Large intestine (tissue), 3 donors: ENCODE measurements around the gene SAC3D1. TPM values are rescaled to one million over a fixed set of nuclear protein-coding genes. Genes with fewer than 3 reads are reported as not detected.
A peak's percentile ranks its signal among the peaks of the same experiment; 100 is the strongest.

Experiments
- DNase-seq, 2 donors: peaks; one replicate each; pipeline versions ENCODE4 v3.0.0 to v3.0.0-alpha.2; 2013
- H3K27ac ChIP-seq: one replicate; pipeline ENCODE4 v1.5.1; 2013; ENCODE audit warnings: low read length
- H3K27me3 ChIP-seq: 2 replicates; pipeline ENCODE4 v1.6.1; 2013; ENCODE audit warnings: low read length; ENCODE audit not compliant: control insufficient read depth, insufficient read depth
- H3K36me3 ChIP-seq: 2 replicates; pipeline ENCODE4 v1.6.1; 2013; ENCODE audit warnings: low read length; ENCODE audit not compliant: control insufficient read depth, insufficient read depth
- H3K4me1 ChIP-seq: one replicate; pipeline ENCODE4 v1.6.1; 2013; ENCODE audit warnings: low read length; ENCODE audit not compliant: control insufficient read depth, insufficient read depth
- H3K4me3 ChIP-seq: one replicate; pipeline ENCODE4 v1.5.1; 2013; ENCODE audit warnings: low read length
- H3K9me3 ChIP-seq: one replicate; pipeline ENCODE4 v1.6.1; 2013; ENCODE audit warnings: mild to moderate bottlenecking, low read depth, low read length, moderate library complexity; ENCODE audit not compliant: control insufficient read depth
- WGBS: methylation state at CpG from one replicate; pipeline ENCODE4 v1.1.5; 2013; ENCODE audit warnings: low lambda C conversion rate; ENCODE audit not compliant: insufficient coverage; 5-methylcytosine and 5-hydroxymethylcytosine counted together
- polyA plus RNA-seq: library from polyadenylated mRNA; unstranded; fragments of 120-200 nt; gene quantifications from one replicate; pipeline ENCODE4 v1.2.1, GENCODE V29; 2013

SAC3D1 gene
- polyA plus RNA-seq, 1 donor, result 8.9 TPM

GRCh38 chr11:65069217-65069616 lies 28.2 kb downstream of the SAC3D1 start:
- Histone ChIP-seq H3K4me3 (no peak overlapping the region), H3K27ac (peak overlapping the region; percentile 11), H3K27me3 (no peaks in the 10 kb centered on the region), H3K9me3 (no peaks in the 10 kb centered on the region), H3K36me3 (no peaks in the 10 kb centered on the region), H3K4me1 (peaks cover 25% of the 10 kb centered on the region)
- peak in 1 of 2 donors; percentile 60 for DNase-seq
- WGBS, result no CpG with 5 or more reads among the region's 9 CpGs

GRCh38 chr11:65071907-65072630 lies 31.1 kb downstream of the SAC3D1 start:
- no peaks in the 10 kb centered on the region for H3K27me3 ChIP-seq
- H3K9me3 ChIP-seq, result no peaks in the 10 kb centered on the region
- 100% methylated on average over 1 of the region's 4 CpGs for WGBS
- peaks cover 9% of the 10 kb centered on the region for H3K4me1 ChIP-seq
- H3K4me3 ChIP-seq, result no peak overlapping the region
- no peak for DNase-seq
- H3K36me3 ChIP-seq, result no peaks in the 10 kb centered on the region
- H3K27ac ChIP-seq, result no peak overlapping the region

- WGBS, result no CpG with 5 or more reads among the region's 1 CpG
- DNase-seq, result no peak
These were observed 31.6 kb downstream of the SAC3D1 start for GRCh38 chr11:65072631-65072966.

GRCh38 chr11:65077451-65077850 lies 36.4 kb downstream of the SAC3D1 start:
- no CpG with 5 or more reads among the region's 4 CpGs for WGBS
- DNase-seq, result no peak
- no peaks in the 10 kb centered on the region for H3K27me3 ChIP-seq
- no peak overlapping the region for H3K27ac ChIP-seq
- H3K36me3 ChIP-seq, result peaks cover 8% of the 10 kb centered on the region
- peaks cover 8% of the 10 kb centered on the region for H3K4me1 ChIP-seq
- no peaks in the 10 kb centered on the region for H3K9me3 ChIP-seq
- no peak overlapping the region for H3K4me3 ChIP-seq

More at GRCh38 chr11:65072631-65072966, 31.6 kb downstream of the SAC3D1 start:
- H3K4me1 ChIP-seq, result peaks cover 9% of the 10 kb centered on the region
- no peaks in the 10 kb centered on the region for H3K27me3 ChIP-seq
- no peaks in the 10 kb centered on the region for H3K36me3 ChIP-seq
- no peak overlapping the region for H3K4me3 ChIP-seq
- H3K27ac ChIP-seq, result no peak overlapping the region
- no peaks in the 10 kb centered on the region for H3K9me3 ChIP-seq

GRCh38 chr11:65078151-65078550 lies 37.1 kb downstream of the SAC3D1 start:
- Histone ChIP-seq H3K4me3 (no peak overlapping the region), H3K27ac (no peak overlapping the region), H3K9me3 (no peaks in the 10 kb centered on the region), H3K27me3 (no peaks in the 10 kb centered on the region), H3K4me1 (peaks cover 8% of the 10 kb centered on the region), H3K36me3 (peaks cover 8% of the 10 kb centered on the region)
- DNase-seq, result peak; percentile 54 to 66
- no CpG with 5 or more reads among the region's 3 CpGs for WGBS

- no peaks in the 10 kb centered on the region for H3K27me3 ChIP-seq
- H3K4me1 ChIP-seq, result peaks cover 8% of the 10 kb centered on the region
- no peak overlapping the region for H3K4me3 ChIP-seq
- H3K36me3 ChIP-seq, result peaks cover 8% of the 10 kb centered on the region
- no peaks in the 10 kb centered on the region for H3K9me3 ChIP-seq
- no peak for DNase-seq
- WGBS, result no CpG with 5 or more reads among the region's 9 CpGs
- H3K27ac ChIP-seq, result no peak overlapping the region
These were observed 37.9 kb downstream of the SAC3D1 start for GRCh38 chr11:65078786-65079342.

GRCh38 chr11:65083134-65083833 lies 42.3 kb downstream of the SAC3D1 start:
- H3K9me3 ChIP-seq, result no peaks in the 10 kb centered on the region
- H3K4me1 ChIP-seq, result peaks cover 12% of the 10 kb centered on the region
- DNase-seq, result peak in 1 of 2 donors; percentile 0
- H3K27me3 ChIP-seq, result no peaks in the 10 kb centered on the region
- no CpG with 5 or more reads among the region's 13 CpGs for WGBS
- peak overlapping the region; percentile 86 for H3K4me3 ChIP-seq
- no peak overlapping the region for H3K27ac ChIP-seq
- H3K36me3 ChIP-seq, result peaks cover 43% of the 10 kb centered on the region

- WGBS, result no CpG with 5 or more reads among the region's 79 CpGs
- Histone ChIP-seq H3K27me3 (no peaks in the 10 kb centered on the region), H3K36me3 (peaks cover 50% of the 10 kb centered on the region), H3K4me3 (peak within 1 kb of the TSS; percentile 86), H3K9me3 (no peaks in the 10 kb centered on the region), H3K4me1 (peaks cover 7% of the 10 kb centered on the region), H3K27ac (peak within 1 kb of the TSS; percentile 94)
- DNase-seq, result peak; percentile 96
These were observed 43.0 kb downstream of the SAC3D1 start, which contains the start of the genes CDCA5 and ZFPL1 for GRCh38 chr11:65083834-65084597. CDCA5 (minus strand) TSS chr11:65084040; CDS start chr11:65083978, 62 bp downstream. ZFPL1 (plus strand) TSS chr11:65084222; CDS start chr11:65084699, 477 bp downstream.

GRCh38 chr11:65084598-65085375 lies 43.8 kb downstream of the SAC3D1 start:
- WGBS, result 80% methylated on average over 1 of the region's 23 CpGs
- Histone ChIP-seq H3K4me1 (peaks cover 7% of the 10 kb centered on the region), H3K27ac (peak overlapping the region; percentile 94), H3K4me3 (peak overlapping the region; percentile 86), H3K9me3 (no peaks in the 10 kb centered on the region), H3K27me3 (no peaks in the 10 kb centered on the region), H3K36me3 (peaks cover 53% of the 10 kb centered on the region)
- DNase-seq, result peak in 1 of 2 donors; percentile 2
